WTC11 (cell line): ENCODE measurements around the gene PPP1R26. TPM values are rescaled to one million over a fixed set of nuclear protein-coding genes. Genes with fewer than 3 reads are reported as not detected.

Source experiments
- AR ChIP-seq: fragments of 250-450 bp; sonication (Bioruptor Pico); IDR thresholded peaks from 2 replicates; pipeline ENCODE4 v1.9.0; 2021; ENCODE audit warnings: mild to moderate bottlenecking
- ATF1 ChIP-seq: sonication (generic); formaldehyde crosslinking; IDR thresholded peaks from 2 replicates; pipeline ENCODE4 v1.8.1; 2023; ENCODE audit warnings: mild to moderate bottlenecking, moderate library complexity, missing genetic modification reagents
- FOXK1 ChIP-seq: sonication (generic); formaldehyde crosslinking; IDR thresholded peaks from 2 replicates; pipeline ENCODE4 v1.8.0; 2022; ENCODE audit warnings: mild to moderate bottlenecking, moderate library complexity, missing genetic modification reagents
- GRHL2 ChIP-seq: fragments of 250-450 bp; sonication (Bioruptor Pico); IDR thresholded peaks from 2 replicates; pipeline ENCODE4 v1.8.0; 2022; ENCODE audit warnings: mild to moderate bottlenecking, moderate library complexity; ENCODE audit not compliant: insufficient replicate concordance, severe bottlenecking
- HMGA2 ChIP-seq: fragments of 250-450 bp; sonication (Bioruptor Pico); IDR thresholded peaks from 2 replicates; pipeline ENCODE4 v1.4.0; 2021; ENCODE audit warnings: mild to moderate bottlenecking, moderate library complexity
- KAT7 ChIP-seq: sonication (generic); formaldehyde crosslinking; IDR thresholded peaks from 2 replicates; pipeline ENCODE4 v1.8.1; 2023; ENCODE audit warnings: missing genetic modification reagents, mild to moderate bottlenecking, borderline replicate concordance
- MYBL2 ChIP-seq: sonication (generic); formaldehyde crosslinking; IDR thresholded peaks from 2 replicates; pipeline ENCODE4 v1.8.1; 2023; ENCODE audit warnings: mild to moderate bottlenecking, moderate library complexity, missing genetic modification reagents
- NFATC4 ChIP-seq: fragments of 250-450 bp; sonication (Bioruptor Pico); IDR thresholded peaks from 2 replicates; pipeline ENCODE4 v1.9.0; 2021; ENCODE audit warnings: mild to moderate bottlenecking
- NR2C2 ChIP-seq: sonication (generic); formaldehyde crosslinking; IDR thresholded peaks from 2 replicates; pipeline ENCODE4 v1.8.0; 2022; ENCODE audit warnings: mild to moderate bottlenecking, missing genetic modification reagents
- RELA ChIP-seq: sonication (generic); formaldehyde crosslinking; IDR thresholded peaks from 2 replicates; pipeline ENCODE4 v1.8.1; 2022; ENCODE audit warnings: missing genetic modification reagents, mild to moderate bottlenecking, borderline replicate concordance
- SMAD4 ChIP-seq: sonication (generic); formaldehyde crosslinking; IDR thresholded peaks from 2 replicates; pipeline ENCODE4 v1.8.0; 2022; ENCODE audit warnings: mild to moderate bottlenecking, missing genetic modification reagents
- TP53 ChIP-seq: sonication (generic); formaldehyde crosslinking; IDR thresholded peaks from 2 replicates; pipeline ENCODE4 v1.8.1; 2023; ENCODE audit warnings: mild to moderate bottlenecking, missing genetic modification reagents
- ZNF317 ChIP-seq: sonication (generic); formaldehyde crosslinking; IDR thresholded peaks from 2 replicates; pipeline ENCODE4 v1.8.1; 2023; ENCODE audit warnings: low read depth, mild to moderate bottlenecking, moderate library complexity, missing genetic modification reagents, borderline replicate concordance
- ZNF416 ChIP-seq: fragments of 250-450 bp; sonication (Bioruptor Pico); IDR thresholded peaks from 2 replicates; pipeline ENCODE4 v1.9.0; 2021; ENCODE audit warnings: mild to moderate bottlenecking, inconsistent platforms
- ZNF423 ChIP-seq: fragments of 250-450 bp; sonication (Bioruptor Pico); IDR thresholded peaks from 2 replicates; pipeline ENCODE4 v2.1.2; 2022; ENCODE audit warnings: mild to moderate bottlenecking, moderate library complexity
- total RNA-seq: library from RNA; stranded (reverse); gene quantifications from 3 replicates; pipeline ENCODE4 v1.2.3, GENCODE V29; 2021
- TF ChIP-seq, protein P1 (sequence below): sonication (generic); formaldehyde crosslinking; IDR thresholded peaks from 2 replicates; pipeline ENCODE4 v1.8.1; 2022; ENCODE audit warnings: low read depth, mild to moderate bottlenecking, moderate library complexity, missing genetic modification reagents, borderline replicate concordance
- TF ChIP-seq, protein P2 (sequence below): fragments of 250-450 bp; sonication (Bioruptor Pico); IDR thresholded peaks from 2 replicates; pipeline ENCODE4 v1.9.0; 2021; ENCODE audit warnings: mild to moderate bottlenecking, borderline replicate concordance
- TF ChIP-seq, protein P3 (sequence below): sonication (generic); formaldehyde crosslinking; conservative IDR thresholded peaks from 2 replicates; pipeline ENCODE4 v1.8.1; 2023; ENCODE audit warnings: mild to moderate bottlenecking, low read depth, missing genetic modification reagents, moderate library complexity
- TF ChIP-seq, protein P4 (sequence below): sonication (generic); formaldehyde crosslinking; IDR thresholded peaks from 2 replicates; pipeline ENCODE4 v1.8.1; 2023; ENCODE audit warnings: mild to moderate bottlenecking, missing genetic modification reagents
- TF ChIP-seq, protein P5 (sequence below): sonication (generic); formaldehyde crosslinking; IDR thresholded peaks from 2 replicates; pipeline ENCODE4 v1.8.1; 2023; ENCODE audit warnings: mild to moderate bottlenecking, moderate library complexity, missing genetic modification reagents

The PPP1R26 gene
- total RNA-seq, 1 experiment from 2014 or later, result 44.4 TPM

- TF ChIP-seq AR (CRISPR knock-in tag) (no peak), NR2C2 (CRISPR knock-in tag) (no peak), KAT7 (CRISPR knock-in tag) (no peak), ZNF317 (no peak), ZNF423 (CRISPR knock-in tag) (no peak), ATF1 (CRISPR knock-in tag) (no peak), GRHL2 (no peak), FOXK1 (CRISPR knock-in tag) (no peak), TP53 (CRISPR knock-in tag) (no peak), MYBL2 (CRISPR knock-in tag) (no peak), SMAD4 (CRISPR knock-in tag) (no peak), NFATC4 (no peak), ZNF416 (no peak), HMGA2 (CRISPR knock-in tag) (no peak), RELA (CRISPR knock-in tag) (no peak)
- TF ChIP-seq, protein P1, sequence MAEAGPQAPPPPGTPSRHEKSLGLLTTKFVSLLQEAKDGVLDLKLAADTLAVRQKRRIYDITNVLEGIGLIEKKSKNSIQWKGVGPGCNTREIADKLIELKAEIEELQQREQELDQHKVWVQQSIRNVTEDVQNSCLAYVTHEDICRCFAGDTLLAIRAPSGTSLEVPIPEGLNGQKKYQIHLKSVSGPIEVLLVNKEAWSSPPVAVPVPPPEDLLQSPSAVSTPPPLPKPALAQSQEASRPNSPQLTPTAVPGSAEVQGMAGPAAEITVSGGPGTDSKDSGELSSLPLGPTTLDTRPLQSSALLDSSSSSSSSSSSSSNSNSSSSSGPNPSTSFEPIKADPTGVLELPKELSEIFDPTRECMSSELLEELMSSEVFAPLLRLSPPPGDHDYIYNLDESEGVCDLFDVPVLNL (CRISPR knock-in tag), result no peak
- TF ChIP-seq, protein P2, sequence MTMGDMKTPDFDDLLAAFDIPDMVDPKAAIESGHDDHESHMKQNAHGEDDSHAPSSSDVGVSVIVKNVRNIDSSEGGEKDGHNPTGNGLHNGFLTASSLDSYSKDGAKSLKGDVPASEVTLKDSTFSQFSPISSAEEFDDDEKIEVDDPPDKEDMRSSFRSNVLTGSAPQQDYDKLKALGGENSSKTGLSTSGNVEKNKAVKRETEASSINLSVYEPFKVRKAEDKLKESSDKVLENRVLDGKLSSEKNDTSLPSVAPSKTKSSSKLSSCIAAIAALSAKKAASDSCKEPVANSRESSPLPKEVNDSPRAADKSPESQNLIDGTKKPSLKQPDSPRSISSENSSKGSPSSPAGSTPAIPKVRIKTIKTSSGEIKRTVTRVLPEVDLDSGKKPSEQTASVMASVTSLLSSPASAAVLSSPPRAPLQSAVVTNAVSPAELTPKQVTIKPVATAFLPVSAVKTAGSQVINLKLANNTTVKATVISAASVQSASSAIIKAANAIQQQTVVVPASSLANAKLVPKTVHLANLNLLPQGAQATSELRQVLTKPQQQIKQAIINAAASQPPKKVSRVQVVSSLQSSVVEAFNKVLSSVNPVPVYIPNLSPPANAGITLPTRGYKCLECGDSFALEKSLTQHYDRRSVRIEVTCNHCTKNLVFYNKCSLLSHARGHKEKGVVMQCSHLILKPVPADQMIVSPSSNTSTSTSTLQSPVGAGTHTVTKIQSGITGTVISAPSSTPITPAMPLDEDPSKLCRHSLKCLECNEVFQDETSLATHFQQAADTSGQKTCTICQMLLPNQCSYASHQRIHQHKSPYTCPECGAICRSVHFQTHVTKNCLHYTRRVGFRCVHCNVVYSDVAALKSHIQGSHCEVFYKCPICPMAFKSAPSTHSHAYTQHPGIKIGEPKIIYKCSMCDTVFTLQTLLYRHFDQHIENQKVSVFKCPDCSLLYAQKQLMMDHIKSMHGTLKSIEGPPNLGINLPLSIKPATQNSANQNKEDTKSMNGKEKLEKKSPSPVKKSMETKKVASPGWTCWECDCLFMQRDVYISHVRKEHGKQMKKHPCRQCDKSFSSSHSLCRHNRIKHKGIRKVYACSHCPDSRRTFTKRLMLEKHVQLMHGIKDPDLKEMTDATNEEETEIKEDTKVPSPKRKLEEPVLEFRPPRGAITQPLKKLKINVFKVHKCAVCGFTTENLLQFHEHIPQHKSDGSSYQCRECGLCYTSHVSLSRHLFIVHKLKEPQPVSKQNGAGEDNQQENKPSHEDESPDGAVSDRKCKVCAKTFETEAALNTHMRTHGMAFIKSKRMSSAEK (CRISPR knock-in tag), result no peak
- TF ChIP-seq, protein P3, sequence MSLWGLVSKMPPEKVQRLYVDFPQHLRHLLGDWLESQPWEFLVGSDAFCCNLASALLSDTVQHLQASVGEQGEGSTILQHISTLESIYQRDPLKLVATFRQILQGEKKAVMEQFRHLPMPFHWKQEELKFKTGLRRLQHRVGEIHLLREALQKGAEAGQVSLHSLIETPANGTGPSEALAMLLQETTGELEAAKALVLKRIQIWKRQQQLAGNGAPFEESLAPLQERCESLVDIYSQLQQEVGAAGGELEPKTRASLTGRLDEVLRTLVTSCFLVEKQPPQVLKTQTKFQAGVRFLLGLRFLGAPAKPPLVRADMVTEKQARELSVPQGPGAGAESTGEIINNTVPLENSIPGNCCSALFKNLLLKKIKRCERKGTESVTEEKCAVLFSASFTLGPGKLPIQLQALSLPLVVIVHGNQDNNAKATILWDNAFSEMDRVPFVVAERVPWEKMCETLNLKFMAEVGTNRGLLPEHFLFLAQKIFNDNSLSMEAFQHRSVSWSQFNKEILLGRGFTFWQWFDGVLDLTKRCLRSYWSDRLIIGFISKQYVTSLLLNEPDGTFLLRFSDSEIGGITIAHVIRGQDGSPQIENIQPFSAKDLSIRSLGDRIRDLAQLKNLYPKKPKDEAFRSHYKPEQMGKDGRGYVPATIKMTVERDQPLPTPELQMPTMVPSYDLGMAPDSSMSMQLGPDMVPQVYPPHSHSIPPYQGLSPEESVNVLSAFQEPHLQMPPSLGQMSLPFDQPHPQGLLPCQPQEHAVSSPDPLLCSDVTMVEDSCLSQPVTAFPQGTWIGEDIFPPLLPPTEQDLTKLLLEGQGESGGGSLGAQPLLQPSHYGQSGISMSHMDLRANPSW (CRISPR knock-in tag), result no peak
- TF ChIP-seq, protein P4, sequence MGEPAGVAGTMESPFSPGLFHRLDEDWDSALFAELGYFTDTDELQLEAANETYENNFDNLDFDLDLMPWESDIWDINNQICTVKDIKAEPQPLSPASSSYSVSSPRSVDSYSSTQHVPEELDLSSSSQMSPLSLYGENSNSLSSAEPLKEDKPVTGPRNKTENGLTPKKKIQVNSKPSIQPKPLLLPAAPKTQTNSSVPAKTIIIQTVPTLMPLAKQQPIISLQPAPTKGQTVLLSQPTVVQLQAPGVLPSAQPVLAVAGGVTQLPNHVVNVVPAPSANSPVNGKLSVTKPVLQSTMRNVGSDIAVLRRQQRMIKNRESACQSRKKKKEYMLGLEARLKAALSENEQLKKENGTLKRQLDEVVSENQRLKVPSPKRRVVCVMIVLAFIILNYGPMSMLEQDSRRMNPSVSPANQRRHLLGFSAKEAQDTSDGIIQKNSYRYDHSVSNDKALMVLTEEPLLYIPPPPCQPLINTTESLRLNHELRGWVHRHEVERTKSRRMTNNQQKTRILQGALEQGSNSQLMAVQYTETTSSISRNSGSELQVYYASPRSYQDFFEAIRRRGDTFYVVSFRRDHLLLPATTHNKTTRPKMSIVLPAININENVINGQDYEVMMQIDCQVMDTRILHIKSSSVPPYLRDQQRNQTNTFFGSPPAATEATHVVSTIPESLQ (CRISPR knock-in tag), result no peak
- TF ChIP-seq, protein P5, sequence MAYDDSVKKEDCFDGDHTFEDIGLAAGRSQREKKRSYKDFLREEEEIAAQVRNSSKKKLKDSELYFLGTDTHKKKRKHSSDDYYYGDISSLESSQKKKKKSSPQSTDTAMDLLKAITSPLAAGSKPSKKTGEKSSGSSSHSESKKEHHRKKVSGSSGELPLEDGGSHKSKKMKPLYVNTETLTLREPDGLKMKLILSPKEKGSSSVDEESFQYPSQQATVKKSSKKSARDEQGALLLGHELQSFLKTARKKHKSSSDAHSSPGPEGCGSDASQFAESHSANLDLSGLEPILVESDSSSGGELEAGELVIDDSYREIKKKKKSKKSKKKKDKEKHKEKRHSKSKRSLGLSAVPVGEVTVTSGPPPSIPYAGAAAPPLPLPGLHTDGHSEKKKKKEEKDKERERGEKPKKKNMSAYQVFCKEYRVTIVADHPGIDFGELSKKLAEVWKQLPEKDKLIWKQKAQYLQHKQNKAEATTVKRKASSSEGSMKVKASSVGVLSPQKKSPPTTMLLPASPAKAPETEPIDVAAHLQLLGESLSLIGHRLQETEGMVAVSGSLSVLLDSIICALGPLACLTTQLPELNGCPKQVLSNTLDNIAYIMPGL (CRISPR knock-in tag), result no peak; the same call in 1 of the 2 replicates
Observed at GRCh38 chr9:135478829-135479468, 633 bp upstream of the PPP1R26 start (continued).
